SK-N-SH (cell line): Measurements from ENCODE around the gene MRPL23. TPM values are rescaled to one million over a fixed set of nuclear protein-coding genes. Genes with fewer than 3 reads are reported as not detected.

Experiments
- CTCF ChIA-PET: fragments of 300-600, 350-600 bp; formaldehyde crosslinking; extraction: SDS; loops from one replicate; lab custom pipeline; 2021; lab: Yijun Ruan, JAX
- POLR2A ChIA-PET: fragments of 350-600 bp; sonication (Branson Sonifier 250); formaldehyde crosslinking; extraction: SDS; loops from one replicate; lab custom pipeline; 2020; ENCODE audit warnings: antibody characterized with exemption, inconsistent platforms; lab: Yijun Ruan, JAX
- DNase-seq: peaks from one replicate; pipeline ENCODE4 v3.0.0; 2012
- H2AFZ ChIP-seq: fragments of 200-600 bp; sonication (generic); 2 replicates; pipeline ENCODE4 v1.8.1; 2016; ENCODE audit warnings: antibody characterized with exemption, mild to moderate bottlenecking, low read depth
- H3F3A ChIP-seq: fragments of 200-600 bp; sonication (generic); replicated peaks from 2 replicates; pipeline ENCODE3; 2016; ENCODE audit warnings: antibody characterized with exemption, mild to moderate bottlenecking; ENCODE audit not compliant: insufficient read depth
- H3K27ac ChIP-seq, 2 experiments: fragments of 200-500 bp in 1 of 2; fragments of 200-600 bp in 1 of 2; sonication (Bioruptor generic) in 1 of 2; sonication (generic), shearing (Covaris generic) in 1 of 2; 2 replicates each; pipeline versions ENCODE4 v1.5.1 to v1.6.1; 2014 to 2016; ENCODE audit warnings: low read depth in 2 of 2, inconsistent platforms in 1 of 2, low read length in 1 of 2, mild to moderate bottlenecking in 1 of 2, mixed read lengths in 1 of 2
- H3K27me3 ChIP-seq: fragments of 200-600 bp; sonication (generic), shearing (Covaris generic); 2 replicates; pipeline ENCODE4 v1.6.1; 2016; ENCODE audit warnings: mixed run types; ENCODE audit not compliant: insufficient read depth
- H3K36me3 ChIP-seq, 2 experiments: fragments of 200-500 bp in 1 of 2; fragments of 200-600 bp in 1 of 2; sonication (Bioruptor generic) in 1 of 2; sonication (generic) in 1 of 2; replicated peaks in 1 of 2; 2 replicates each; pipeline versions ENCODE3 to v1.5.1; 2014 to 2016; ENCODE audit warnings: low read length in 1 of 2, mild to moderate bottlenecking in 1 of 2; ENCODE audit not compliant: insufficient read depth in 2 of 2, control insufficient read depth in 1 of 2
- H3K4me1 ChIP-seq, 2 experiments: fragments of 200-500 bp in 1 of 2; fragments of 200-600 bp in 1 of 2; sonication (Bioruptor generic) in 1 of 2; sonication (generic), shearing (Covaris generic) in 1 of 2; 2 replicates each; pipeline versions ENCODE4 v1.5.1 to v1.6.1; 2014 to 2016; ENCODE audit warnings: low read depth in 1 of 2, low read length in 1 of 2, mixed run types in 1 of 2; ENCODE audit not compliant: insufficient read depth in 2 of 2, control insufficient read depth in 1 of 2
- H3K4me2 ChIP-seq: fragments of 200-600 bp; sonication (generic), shearing (Covaris generic); 2 replicates; pipeline ENCODE4 v1.6.1; 2017; ENCODE audit warnings: mixed run types
- H3K4me3 ChIP-seq, 2 experiments: fragments of 200-500 bp in 1 of 2; fragments of 200-600 bp in 1 of 2; sonication (Bioruptor generic) in 1 of 2; sonication (generic), shearing (Covaris generic) in 1 of 2; 2 replicates each; pipeline versions ENCODE4 v1.5.1 to v1.8.1; 2014 to 2016; ENCODE audit warnings: low read depth in 2 of 2, inconsistent platforms in 1 of 2, low read length in 1 of 2, mild to moderate bottlenecking in 1 of 2, mixed read lengths in 1 of 2, moderate library complexity in 1 of 2
- H3K79me2 ChIP-seq: fragments of 200-600 bp; sonication (generic); 2 replicates; pipeline ENCODE4 v1.8.1; 2017; ENCODE audit warnings: mild to moderate bottlenecking; ENCODE audit not compliant: insufficient read depth
- H3K9ac ChIP-seq: fragments of 200-600 bp; sonication (generic); 2 replicates; pipeline ENCODE4 v1.6.1; 2017; ENCODE audit warnings: mixed run types
- H3K9me2 ChIP-seq: fragments of 200-600 bp; sonication (generic); 2 replicates; pipeline ENCODE4 v1.6.1; 2017; ENCODE audit warnings: mixed run types
- H3K9me3 ChIP-seq: fragments of 200-600 bp; sonication (generic); 2 replicates; pipeline ENCODE4 v1.6.1; 2017; ENCODE audit warnings: mixed run types, mild to moderate bottlenecking, moderate library complexity
- H4K20me1 ChIP-seq: fragments of 200-600 bp; sonication (generic); 2 replicates; pipeline ENCODE4 v1.6.1; 2017; ENCODE audit warnings: mild to moderate bottlenecking, mixed run types; ENCODE audit not compliant: insufficient read depth
- CHD2 ChIP-seq: fragments of 150-350 bp; IDR thresholded peaks from 2 replicates; pipeline ENCODE4 v1.6.1; 2018; ENCODE audit warnings: low read length; ENCODE audit not compliant: partially characterized antibody
- CTCF ChIP-seq: fragments of 200-600 bp; sonication (generic); IDR thresholded peaks from 2 replicates; pipeline ENCODE4 v1.6.1; 2017; ENCODE audit warnings: antibody characterized with exemption, mild to moderate bottlenecking, moderate library complexity
- ELF1 ChIP-seq: IDR thresholded peaks from 2 replicates; pipeline ENCODE4 v1.4.0; 2012
- FOSL2 ChIP-seq: IDR thresholded peaks from 2 replicates; pipeline ENCODE4 v1.4.0; 2012; ENCODE audit warnings: low read depth, mild to moderate bottlenecking, moderate library complexity, borderline replicate concordance
- FOXM1 ChIP-seq: IDR thresholded peaks from 2 replicates; pipeline ENCODE4 v1.4.0; 2012; ENCODE audit warnings: low read depth, mild to moderate bottlenecking
- GABPA ChIP-seq: IDR thresholded peaks from 2 replicates; pipeline ENCODE4 v1.4.0; 2012; ENCODE audit warnings: low read depth, mild to moderate bottlenecking
- GATA2 ChIP-seq: sonication (generic); formaldehyde crosslinking; IDR thresholded peaks from 2 replicates; pipeline ENCODE4 v1.5.0; 2020; ENCODE audit warnings: mild to moderate bottlenecking, missing genetic modification reagents
- IRF3 ChIP-seq: fragments of 150-350 bp; IDR thresholded peaks from 2 replicates; pipeline ENCODE4 v1.6.1; 2016; ENCODE audit warnings: mild to moderate bottlenecking, low read depth, low read length
- MXI1 ChIP-seq: IDR thresholded peaks from 2 replicates; pipeline ENCODE4 v1.6.1; 2012; ENCODE audit warnings: mild to moderate bottlenecking, low read depth, low read length, improper control_type of control experiment
- POLR2AphosphoS5 ChIP-seq: IDR thresholded peaks from 2 replicates; pipeline ENCODE4 v1.6.1; 2012; ENCODE audit warnings: low read depth, low read length
- RXRA ChIP-seq: IDR thresholded peaks from 2 replicates; pipeline ENCODE4 v1.4.0; 2012; ENCODE audit warnings: low read depth, mild to moderate bottlenecking, borderline replicate concordance
- SMC3 ChIP-seq: IDR thresholded peaks from 2 replicates; pipeline ENCODE4 v1.6.1; 2012; ENCODE audit warnings: low read depth, low read length, improper control_type of control experiment
- TAF1 ChIP-seq: IDR thresholded peaks from 2 replicates; pipeline ENCODE4 v1.6.1; 2012; ENCODE audit warnings: low read depth, mild to moderate bottlenecking, low read length, moderate library complexity, borderline replicate concordance
- TEAD4 ChIP-seq: IDR thresholded peaks from 2 replicates; pipeline ENCODE4 v1.4.0; 2012; ENCODE audit warnings: mild to moderate bottlenecking, borderline replicate concordance; ENCODE audit not compliant: insufficient read depth
- USF2 ChIP-seq: fragments of 150-350 bp; IDR thresholded peaks from 2 replicates; pipeline ENCODE4 v1.6.1; 2017; ENCODE audit warnings: antibody characterized with exemption, low read length, low read depth, borderline replicate concordance
- WGBS: methylation state at CpG from one replicate; pipeline ENCODE4 v1.1.6; 2017; ENCODE audit warnings: low lambda C conversion rate; 5-methylcytosine and 5-hydroxymethylcytosine counted together
- polyA plus RNA-seq, 3 experiments: library from polyadenylated mRNA; depleted of rRNA; stranded (reverse); fragments of >200 nt; gene quantifications; 2 replicates each; pipeline ENCODE4 v1.2.3, GENCODE V29; 2012

Gene MRPL23
- polyA plus RNA-seq, 1 of the 3 experiments (the other 2 are of a cell fraction) = 264 TPM

GRCh38 chr11:1953489-1954266, 6.5 kb downstream of the MRPL23 start:
- no peak for TF ChIP-seq FOXM1
- TF ChIP-seq CTCF = no peak
- TF ChIP-seq CHD2 = no peak
- no peak for TF ChIP-seq USF2
- no peak for TF ChIP-seq FOSL2
- no peak for TF ChIP-seq RXRA
- TF ChIP-seq MXI1 = no peak
- no peak for TF ChIP-seq ELF1
- TF ChIP-seq TEAD4 = no peak
- no peak for TF ChIP-seq GATA2 (CRISPR knock-in tag)
- WGBS = no CpG with 5 or more reads among the region's 23 CpGs
- Histone ChIP-seq H3K36me3 (no peaks in the 10 kb centered on the region), H3K9me2 (no peaks in the 10 kb centered on the region), H2AFZ (no peak overlapping the region), H3K79me2 (no peaks in the 10 kb centered on the region), H4K20me1 (no peaks in the 10 kb centered on the region), H3K9me3 (no peaks in the 10 kb centered on the region), H3K27me3 (no peaks in the 10 kb centered on the region), H3K4me1 (no peaks in the 10 kb centered on the region; a peak in 1 of 4 replicates), H3K27ac (peak overlapping the region in 1 of 2 experiments; percentile 47; a peak in 1 of 4 replicates), H3K9ac (no peak overlapping the region), H3K4me2 (no peak overlapping the region), H3K4me3 (no peak overlapping the region), H3F3A (no peaks in the 10 kb centered on the region)
- CTCF ChIA-PET = interaction anchor here (0.6 to 11.0 kb wide), 22 partner anchors 9 to 314 kb away, joined by 3 to 215 read pairs (median 8); partner anchors contain the start of gene H19
- POLR2A ChIA-PET = interaction anchor here (0.7 to 4.3 kb wide), 6 partner anchors 10 to 197 kb away, joined by 3 to 84 read pairs (median 6); partner anchors contain the start of genes H19 and IGF2
- no peak for DNase-seq

GRCh38 chr11:1958367-1958766, 11.2 kb downstream of the MRPL23 start:
- Histone ChIP-seq H3F3A (no peaks in the 10 kb centered on the region), H3K27ac (no peak overlapping the region), H3K4me2 (no peak overlapping the region), H3K4me3 (no peak overlapping the region), H2AFZ (no peak overlapping the region), H3K79me2 (no peaks in the 10 kb centered on the region), H3K27me3 (no peaks in the 10 kb centered on the region), H3K36me3 (no peaks in the 10 kb centered on the region), H3K4me1 (no peaks in the 10 kb centered on the region; a peak in 1 of 4 replicates), H4K20me1 (no peaks in the 10 kb centered on the region), H3K9me3 (no peaks in the 10 kb centered on the region), H3K9me2 (no peaks in the 10 kb centered on the region), H3K9ac (no peak overlapping the region)
- CTCF ChIA-PET = interaction anchor here (0.6 to 6.6 kb wide), 5 partner anchors 22 to 192 kb away, joined by 3 to 35 read pairs (median 5); no protein-coding TSS in a partner anchor
- no peak for TF ChIP-seq IRF3
- TF ChIP-seq SMC3 = no peak
- no peak for TF ChIP-seq ELF1
- no peak for TF ChIP-seq POLR2AphosphoS5
- no peak for TF ChIP-seq GABPA
- TF ChIP-seq CHD2 = no peak
- TF ChIP-seq TAF1 = no peak
- no peak for TF ChIP-seq USF2
- TF ChIP-seq FOXM1 = no peak
- no peak for TF ChIP-seq TEAD4
- no peak for DNase-seq
- POLR2A ChIA-PET = no interaction called here
- no CpG with 5 or more reads among the region's 18 CpGs for WGBS
